Measurements from ENCODE around the gene ALK.

- TF ChIP-seq YY1 (IDR thresholded peaks at IDR 0.05; ENCODE audit: insufficient read depth, insufficient read length) (no peak), SUZ12 (IDR thresholded peaks at IDR 0.05; ENCODE audit: extremely low read depth, insufficient read depth, insufficient read length) (no peak)
Observed at GRCh38 chr2:29634916-29635315, 286.5 kb downstream of the ALK start.

All from NT2/D1 (cell line).